Kasumi-1 (cell line): ENCODE data around the gene CBX1.

Source experiments
- DNase-seq, 2 experiments: peaks; one replicate each; lab custom pipeline; 2025; lab: John Stamatoyannopoulos, UW

The CBX1 gene

DNA sequence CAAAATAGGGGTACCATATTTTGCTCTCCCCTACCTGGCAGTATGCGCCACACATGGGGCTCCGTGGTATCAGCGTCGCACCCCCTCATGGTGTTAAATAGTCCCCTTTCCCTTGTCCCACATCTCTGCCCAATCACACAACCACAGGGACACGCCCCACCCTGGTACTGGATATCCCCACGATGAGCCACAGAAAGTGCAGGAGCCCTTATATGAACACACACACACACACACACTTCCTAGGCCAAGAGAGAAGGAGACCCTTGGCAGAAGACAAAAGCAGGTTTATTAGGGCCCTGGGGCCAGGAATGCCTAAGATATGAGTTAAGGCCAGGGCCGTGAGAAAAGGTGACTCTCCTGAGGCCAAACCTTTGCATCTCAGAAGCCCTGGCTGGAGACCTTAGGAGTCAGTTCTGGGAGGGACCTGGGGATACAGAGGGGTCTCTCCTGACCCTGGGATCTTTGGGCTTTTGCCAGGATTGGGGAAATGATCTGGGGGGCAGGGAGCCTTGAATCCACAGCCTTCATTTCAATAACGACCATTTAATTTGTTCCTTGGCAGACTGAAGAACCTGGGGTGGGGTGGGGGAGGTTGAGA is 75.3 kb downstream of the CBX1 start:
- DNase-seq: no peak

DNA sequence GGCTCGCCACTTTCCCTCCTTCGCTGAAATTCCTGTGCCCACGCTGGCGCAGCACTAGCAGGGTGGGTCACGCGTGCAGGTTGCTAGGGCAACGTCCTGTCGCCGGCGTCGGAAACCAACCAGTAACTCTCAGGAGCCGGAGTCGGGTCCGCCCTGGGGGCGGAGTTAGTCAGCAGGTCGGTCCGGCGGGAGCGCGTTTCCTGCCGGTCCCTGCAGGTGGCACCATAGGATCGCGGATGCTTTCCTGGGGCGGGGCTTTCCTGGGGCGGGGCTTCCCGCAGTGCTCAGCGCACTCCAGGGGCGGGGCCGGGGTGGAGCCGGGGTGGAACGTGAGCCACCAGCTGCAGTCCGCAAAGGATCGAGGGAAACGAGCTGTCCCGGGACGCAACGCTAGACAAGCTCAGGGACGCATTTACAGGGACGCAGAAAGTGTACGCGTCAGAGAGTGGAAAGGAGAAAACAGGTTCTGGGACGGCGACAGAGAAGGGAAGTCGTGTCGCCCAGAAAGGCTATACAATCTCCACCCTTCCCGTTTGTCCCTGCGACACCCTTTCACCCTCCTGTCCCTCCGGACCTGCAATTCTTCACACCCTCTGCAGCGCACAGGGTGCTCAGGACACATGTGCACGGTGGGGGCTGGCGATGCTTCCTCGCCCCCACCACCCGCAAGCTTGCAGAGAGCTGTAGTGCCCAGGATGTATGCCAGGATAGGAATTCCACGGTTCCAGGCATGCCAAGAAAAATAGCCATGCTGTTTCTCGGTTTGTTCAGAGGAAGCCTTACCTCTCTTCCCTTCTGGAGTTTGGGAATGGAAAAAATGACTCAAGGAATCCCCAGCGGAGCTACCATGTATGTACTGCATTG is 76.0 kb downstream of the CBX1 start:
- peak; percentile 98 for DNase-seq

DNA sequence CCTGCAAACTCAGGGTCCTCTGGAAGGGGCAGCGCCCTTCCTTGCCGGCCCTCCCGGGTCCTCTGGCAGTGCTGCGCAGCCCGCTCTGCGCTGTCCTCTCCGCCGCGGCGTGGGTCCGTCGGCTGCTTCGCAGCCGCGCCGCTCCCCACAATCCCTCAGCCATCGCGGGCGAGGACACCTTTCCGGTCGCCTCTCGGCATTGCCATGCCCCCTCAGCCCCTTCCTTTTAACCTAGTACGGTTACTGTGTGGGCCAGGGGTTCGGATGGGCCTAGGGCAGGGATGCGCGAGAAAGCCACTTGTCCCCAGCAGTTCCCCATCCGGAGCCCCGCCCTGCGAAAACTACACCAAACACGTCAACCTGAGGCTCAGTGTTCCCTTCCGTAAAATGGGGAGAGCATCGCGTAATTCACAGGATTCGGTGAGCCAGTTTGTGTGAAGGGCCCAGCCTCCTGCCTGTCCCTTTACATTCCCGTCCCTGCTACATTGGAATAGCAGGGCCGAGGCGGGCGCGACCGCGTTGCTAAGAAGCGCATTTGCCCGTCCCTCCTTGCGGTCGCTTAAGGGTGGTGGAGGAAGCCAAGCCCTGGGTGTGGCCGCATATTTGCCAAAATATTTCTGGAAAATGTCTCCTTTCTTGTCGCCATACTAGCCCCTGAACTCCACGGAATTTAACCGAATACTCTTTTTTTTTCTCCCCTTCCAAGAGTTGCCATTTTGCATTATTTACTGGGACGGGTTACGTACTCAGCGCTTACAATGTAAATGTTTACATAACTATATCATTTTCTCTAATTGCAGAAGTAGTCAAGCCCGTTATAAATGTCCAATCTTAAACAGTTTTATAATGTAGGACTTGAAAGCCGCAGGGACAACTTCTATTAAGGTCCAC is 76.9 kb downstream of the CBX1 start:
- peak in 1 of 2 experiments; percentile 77 for DNase-seq

DNA sequence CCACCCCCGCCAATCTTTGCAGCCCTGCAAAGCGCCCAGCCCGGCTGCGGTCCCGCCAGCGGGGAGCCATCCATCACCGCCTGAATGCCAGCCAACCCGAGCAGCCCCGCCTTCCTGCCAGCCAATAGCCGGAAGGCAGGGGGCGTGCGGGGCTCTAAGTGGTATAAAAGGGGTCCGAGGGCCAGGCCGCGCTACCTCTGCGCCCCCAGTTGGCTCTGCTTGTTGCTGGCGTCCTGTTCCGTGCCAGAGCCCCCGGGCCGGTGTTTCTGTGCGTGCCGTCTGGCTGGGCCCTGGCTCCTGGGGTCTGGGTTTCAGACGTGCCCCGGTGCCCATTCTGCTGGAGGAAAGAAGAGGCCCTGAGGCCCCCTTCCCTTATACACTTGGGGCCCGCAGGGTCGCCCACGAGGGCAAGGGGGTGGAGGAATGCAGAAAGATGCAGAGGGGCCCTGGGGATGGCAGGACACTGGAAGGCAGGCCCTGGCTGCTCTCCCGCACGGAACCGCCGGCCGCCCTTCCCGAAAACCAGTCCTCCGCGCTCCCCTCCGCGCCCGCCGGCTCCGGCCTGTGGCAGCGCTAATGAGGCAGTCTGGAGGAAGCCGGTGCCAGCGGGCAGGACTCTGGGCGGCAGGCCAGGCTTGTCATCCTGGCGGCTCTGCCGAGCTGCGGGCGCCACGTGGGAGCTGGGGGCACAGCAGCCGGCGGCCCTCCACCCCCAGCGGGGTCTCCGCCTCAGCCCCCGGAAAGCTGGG is 77.7 kb downstream of the CBX1 start:
- DNase-seq: peak; percentile 48 to 52

GRCh38 chr17:48022901-48023300 is 78.4 kb downstream of the CBX1 start:
- DNase-seq: no peak

DNA sequence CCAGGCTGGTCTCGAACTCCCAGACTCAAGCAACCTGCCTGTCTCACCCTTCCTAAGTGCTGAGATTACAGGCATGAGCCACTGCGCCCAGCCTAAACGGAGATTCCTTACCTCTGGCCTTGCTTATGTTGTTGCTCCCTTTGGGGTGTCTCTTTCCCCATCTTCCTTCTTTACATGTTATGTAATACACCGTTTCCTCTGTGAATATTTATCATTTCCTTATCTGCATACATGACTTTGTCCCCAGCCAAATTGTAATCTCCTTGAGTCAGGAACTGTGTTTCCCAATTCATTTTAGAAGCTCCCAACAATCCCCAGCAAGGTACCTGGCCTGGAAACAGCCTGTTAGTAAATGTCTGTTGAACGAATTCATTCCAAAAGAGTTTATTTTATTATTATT is 79.3 kb downstream of the CBX1 start:
- DNase-seq: no peak
